ENCODE data around the gene L3MBTL3.

The L3MBTL3 gene

DNA sequence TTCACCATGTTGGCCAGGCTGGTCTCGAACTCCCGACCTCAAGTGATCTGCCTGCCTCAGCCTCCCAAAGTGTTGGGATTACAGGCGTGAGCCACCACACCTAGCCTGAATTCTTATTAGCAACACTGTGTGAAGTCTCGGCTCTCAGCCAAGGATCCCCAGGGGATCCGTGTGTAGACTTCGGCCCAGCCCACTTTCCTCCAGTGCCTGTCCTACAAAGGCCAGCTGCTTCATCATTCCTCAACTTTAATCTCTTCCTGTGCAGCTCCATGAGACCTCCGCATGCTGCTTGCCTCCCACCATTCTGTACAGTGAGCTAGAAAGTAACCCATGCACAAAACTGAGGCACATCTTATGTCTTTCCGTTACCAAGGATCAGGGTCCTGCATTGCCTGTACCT lies 132.5 kb downstream of the L3MBTL3 start:
- TF ChIP-seq ZFX (IDR thresholded peaks at IDR 0.05; ENCODE audit: borderline replicate concordance) = no peak
- TF ChIP-seq, protein P1, sequence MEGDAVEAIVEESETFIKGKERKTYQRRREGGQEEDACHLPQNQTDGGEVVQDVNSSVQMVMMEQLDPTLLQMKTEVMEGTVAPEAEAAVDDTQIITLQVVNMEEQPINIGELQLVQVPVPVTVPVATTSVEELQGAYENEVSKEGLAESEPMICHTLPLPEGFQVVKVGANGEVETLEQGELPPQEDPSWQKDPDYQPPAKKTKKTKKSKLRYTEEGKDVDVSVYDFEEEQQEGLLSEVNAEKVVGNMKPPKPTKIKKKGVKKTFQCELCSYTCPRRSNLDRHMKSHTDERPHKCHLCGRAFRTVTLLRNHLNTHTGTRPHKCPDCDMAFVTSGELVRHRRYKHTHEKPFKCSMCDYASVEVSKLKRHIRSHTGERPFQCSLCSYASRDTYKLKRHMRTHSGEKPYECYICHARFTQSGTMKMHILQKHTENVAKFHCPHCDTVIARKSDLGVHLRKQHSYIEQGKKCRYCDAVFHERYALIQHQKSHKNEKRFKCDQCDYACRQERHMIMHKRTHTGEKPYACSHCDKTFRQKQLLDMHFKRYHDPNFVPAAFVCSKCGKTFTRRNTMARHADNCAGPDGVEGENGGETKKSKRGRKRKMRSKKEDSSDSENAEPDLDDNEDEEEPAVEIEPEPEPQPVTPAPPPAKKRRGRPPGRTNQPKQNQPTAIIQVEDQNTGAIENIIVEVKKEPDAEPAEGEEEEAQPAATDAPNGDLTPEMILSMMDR (IDR thresholded peaks at IDR 0.05) = no peak
- H3K27ac ChIP-seq = no peak overlapping the region

DNA sequence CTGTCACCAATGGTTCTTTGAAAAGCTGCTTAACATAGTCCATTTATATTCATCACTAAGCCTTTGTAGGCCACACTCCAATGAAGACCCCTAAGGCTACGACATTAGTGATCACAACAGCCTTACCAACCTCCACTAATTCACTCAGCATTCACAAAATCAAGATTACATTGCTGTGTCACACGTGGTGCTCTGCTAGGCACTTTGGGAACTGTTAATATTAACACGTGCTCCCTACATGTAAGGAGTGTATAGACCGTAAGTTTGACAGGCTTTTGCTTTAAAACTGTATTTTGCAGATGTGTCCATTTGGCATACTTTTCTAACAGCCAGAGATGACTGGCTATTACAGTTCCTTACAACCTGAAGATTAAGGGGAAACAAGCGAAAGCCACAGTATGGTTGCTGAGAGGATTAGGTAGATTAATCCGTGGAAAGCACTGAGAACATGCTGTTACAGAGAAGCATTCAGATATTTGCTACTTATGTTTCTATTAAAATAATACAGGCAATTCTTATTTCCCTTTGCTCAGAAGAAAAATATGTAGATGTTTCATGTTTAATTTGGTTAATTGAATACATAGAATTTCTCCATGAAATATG lies 134.6 kb downstream of the L3MBTL3 start:
- H3K27ac ChIP-seq = no peak overlapping the region
- TF ChIP-seq, protein P1 (IDR thresholded peaks at IDR 0.05) = no peak
- no peak for TF ChIP-seq ZFX (IDR thresholded peaks at IDR 0.05; ENCODE audit: borderline replicate concordance)

DNA sequence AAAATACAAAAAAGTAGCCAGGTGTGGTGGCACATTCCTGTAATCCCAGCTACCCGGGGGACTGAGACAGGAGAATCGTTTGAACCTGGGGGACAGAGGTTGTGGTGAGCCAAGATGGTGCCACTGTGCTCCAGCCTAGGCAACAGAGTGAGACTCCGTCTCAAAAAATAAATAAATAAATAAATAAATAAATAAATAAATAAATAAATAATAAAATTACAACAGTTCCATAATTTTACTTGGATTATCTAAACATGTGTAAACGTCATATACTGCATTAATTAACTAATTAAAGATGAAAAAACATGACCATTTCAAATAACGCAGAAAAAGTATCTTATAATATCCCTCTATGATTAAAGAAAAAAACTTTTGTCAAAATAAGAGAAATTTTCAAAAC lies 138.5 kb downstream of the L3MBTL3 start:
- TF ChIP-seq ZFX (IDR thresholded peaks at IDR 0.05; ENCODE audit: borderline replicate concordance) = no peak
- TF ChIP-seq, protein P1 (IDR thresholded peaks at IDR 0.05) = no peak
- H3K27ac ChIP-seq = no peak overlapping the region

DNA sequence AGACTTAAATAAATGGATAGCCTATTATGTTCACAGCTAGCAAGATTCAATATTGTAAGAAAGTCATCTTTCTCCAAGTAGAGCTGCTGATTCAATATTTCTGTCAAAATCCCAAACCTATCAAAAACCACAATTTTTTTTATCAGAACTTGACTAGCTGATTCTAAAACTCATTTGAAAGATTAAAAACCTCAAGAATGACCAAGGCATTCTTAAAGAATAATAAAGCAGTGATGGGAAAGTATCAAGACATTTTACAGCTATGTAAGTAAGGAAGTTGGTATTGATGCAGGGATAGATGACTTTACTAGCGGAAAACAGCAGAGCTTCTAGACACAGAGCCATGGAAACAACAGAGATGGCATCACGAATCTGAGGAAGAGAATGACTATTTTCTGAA lies 139.7 kb downstream of the L3MBTL3 start:
- no peak overlapping the region for H3K27ac ChIP-seq
- no peak for TF ChIP-seq ZFX (IDR thresholded peaks at IDR 0.05; ENCODE audit: borderline replicate concordance)
- TF ChIP-seq, protein P1 (IDR thresholded peaks at IDR 0.05) = no peak

DNA sequence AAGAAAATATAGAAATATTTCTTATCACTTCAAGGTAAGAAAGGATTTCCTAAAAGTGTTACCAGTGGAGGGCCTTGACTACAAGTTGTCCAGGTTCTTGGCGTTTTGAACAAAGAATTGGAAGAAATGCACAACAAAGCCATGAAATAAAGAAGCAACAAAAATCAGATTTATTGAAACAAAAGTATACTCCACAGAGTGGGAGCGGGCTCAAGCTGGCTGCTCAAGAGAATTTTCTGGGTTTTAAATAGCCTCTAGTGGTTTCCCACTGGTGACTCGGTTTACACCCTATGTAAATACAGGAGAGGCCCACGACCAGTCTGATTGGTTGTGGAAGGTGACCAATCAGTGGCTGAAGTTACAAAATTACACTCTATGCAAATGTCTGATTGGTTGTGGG lies 140.2 kb downstream of the L3MBTL3 start:
- TF ChIP-seq, protein P1 (IDR thresholded peaks at IDR 0.05) = no peak
- no peak for TF ChIP-seq ZFX (IDR thresholded peaks at IDR 0.05; ENCODE audit: borderline replicate concordance)
- no peak overlapping the region for H3K27ac ChIP-seq

DNA sequence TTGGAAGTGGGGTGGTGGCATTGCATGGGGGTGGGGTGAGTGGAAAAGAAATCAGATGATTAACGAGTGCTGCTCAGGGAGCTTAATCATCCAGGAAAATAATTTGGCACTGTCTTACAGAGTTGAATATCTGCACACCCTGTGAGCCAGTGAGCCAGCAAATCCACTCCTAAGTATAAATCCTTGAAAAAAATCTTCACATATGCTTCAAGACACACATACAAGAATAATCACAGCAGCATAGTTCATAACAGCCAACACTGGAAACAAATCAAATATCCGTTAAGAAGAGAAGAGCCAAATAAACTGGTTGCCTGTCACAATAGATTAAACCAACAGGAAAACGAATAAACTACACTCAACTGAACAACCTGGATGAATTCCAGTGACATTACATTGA lies 141.6 kb downstream of the L3MBTL3 start:
- no peak overlapping the region for H3K27ac ChIP-seq
- TF ChIP-seq, protein P1 (IDR thresholded peaks at IDR 0.05) = no peak
- TF ChIP-seq ZFX (IDR thresholded peaks at IDR 0.05; ENCODE audit: borderline replicate concordance) = no peak

DNA sequence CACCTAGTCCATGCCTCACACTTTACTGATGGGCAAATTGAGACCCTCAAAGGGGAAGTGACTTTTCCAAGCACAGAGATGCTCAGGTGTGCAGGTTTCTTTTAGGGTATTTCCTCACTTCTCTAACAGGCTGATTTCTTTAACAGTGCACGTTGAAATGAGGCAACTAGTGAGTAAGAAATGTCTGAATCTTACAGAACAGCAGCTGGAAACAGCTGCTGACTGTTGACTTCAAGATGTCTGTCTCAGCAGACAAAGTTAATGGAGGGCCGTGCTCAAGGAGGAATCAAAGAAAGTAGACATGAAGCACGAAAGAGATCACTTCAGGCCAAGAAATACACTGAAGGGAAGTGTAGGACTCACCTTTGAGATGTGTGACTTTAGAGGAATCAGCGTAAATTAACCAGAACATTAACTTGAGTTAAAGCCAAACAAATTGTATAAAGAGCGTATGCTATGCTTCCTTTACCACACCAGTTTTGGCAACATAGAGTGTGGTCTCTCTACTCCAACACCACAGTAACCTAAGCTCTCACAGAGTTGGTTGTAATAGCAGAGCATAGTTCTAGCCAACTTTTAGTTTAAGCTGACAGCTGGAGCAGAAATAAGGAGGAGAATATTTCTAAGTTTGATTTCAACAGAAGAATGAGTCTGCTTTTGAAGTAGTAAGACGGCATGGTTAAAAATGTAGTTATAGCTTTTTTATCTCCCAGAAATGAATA lies 143.5 kb downstream of the L3MBTL3 start:
- no peak for TF ChIP-seq ZFX (IDR thresholded peaks at IDR 0.05; ENCODE audit: borderline replicate concordance)
- TF ChIP-seq, protein P1 (IDR thresholded peaks at IDR 0.05) = no peak
- no peak overlapping the region for H3K27ac ChIP-seq

All from 22Rv1 (cell line).